DMS153 (cell line): ENCODE results near the gene MRPS25.

ENCODE experiments used
- DNase-seq: peaks from one replicate; lab custom pipeline; 2025; lab: John Stamatoyannopoulos, UW

Gene MRPS25

DNA sequence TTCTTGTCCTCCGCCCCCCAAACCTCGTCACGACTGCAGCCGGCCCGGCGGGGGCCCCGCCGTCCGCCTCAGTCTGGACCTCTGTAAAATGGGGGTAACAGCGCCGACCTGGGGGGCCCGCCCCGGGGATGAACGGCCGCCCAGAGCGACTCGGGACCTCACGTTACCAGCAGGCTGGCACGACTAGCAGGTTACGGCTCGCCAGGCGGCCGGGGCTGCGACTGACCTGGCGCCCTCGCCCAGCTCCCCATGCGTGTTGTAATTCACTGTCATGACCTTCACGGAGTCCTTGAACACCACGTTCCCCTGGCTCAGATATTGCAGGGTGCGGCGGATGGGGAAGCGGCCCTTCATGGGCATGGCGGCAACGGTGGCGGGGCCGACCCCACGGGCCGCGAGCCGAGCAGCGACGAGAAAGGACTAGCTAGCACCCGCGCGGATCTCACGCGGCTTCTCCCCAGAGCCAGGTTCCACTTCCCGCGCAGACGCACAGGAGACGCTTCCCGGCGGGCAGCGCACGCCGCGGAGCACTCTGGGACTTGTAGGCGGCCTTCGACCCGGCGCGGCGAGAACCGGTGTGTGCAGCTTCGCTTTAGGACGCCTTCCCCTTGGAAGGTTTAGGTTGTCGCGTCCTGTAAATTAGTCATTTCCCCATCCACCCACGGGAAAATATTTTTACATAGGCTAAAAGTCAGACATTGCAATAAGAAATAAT lies at the start of gene MRPS25:
Gene MRPS25 (minus strand): TSS at position 481 of the 715 bp plus-strand sequence. CDS start 121 bp downstream, at position 360.
- peak; percentile 40 for DNase-seq

- no peak for DNase-seq
Measured at GRCh38 chr3:15113884-15114283, 48.8 kb upstream of the MRPS25 start.

DNA sequence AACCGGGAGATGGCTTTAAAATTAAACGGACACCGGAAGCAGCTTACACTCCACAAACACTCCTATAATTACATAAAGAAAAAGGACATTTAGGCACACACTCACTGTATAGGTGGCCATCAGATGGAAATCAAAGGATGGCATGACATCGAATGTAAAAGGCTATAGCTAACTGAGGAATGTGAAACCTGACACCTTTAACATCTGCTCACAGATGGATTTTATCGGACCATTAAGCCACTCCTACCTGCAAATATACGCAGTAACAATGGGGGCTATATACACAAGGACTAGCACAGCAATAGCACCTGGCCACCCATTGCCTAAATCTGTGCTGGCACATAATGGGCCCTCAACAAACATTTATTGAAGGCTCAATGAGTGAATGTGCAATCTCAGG lies 48.4 kb upstream of the MRPS25 start:
- peak; percentile 33 for DNase-seq

GRCh38 chr3:15112011-15112410 lies 46.9 kb upstream of the MRPS25 start:
- no peak for DNase-seq

- DNase-seq: no peak
Measured at GRCh38 chr3:15110206-15110605, 45.1 kb upstream of the MRPS25 start.

GRCh38 chr3:15108869-15109268 lies 43.8 kb upstream of the MRPS25 start:
- no peak for DNase-seq

GRCh38 chr3:15108082-15108545 lies 43.0 kb upstream of the MRPS25 start:
- DNase-seq: peak; percentile 0

DNA sequence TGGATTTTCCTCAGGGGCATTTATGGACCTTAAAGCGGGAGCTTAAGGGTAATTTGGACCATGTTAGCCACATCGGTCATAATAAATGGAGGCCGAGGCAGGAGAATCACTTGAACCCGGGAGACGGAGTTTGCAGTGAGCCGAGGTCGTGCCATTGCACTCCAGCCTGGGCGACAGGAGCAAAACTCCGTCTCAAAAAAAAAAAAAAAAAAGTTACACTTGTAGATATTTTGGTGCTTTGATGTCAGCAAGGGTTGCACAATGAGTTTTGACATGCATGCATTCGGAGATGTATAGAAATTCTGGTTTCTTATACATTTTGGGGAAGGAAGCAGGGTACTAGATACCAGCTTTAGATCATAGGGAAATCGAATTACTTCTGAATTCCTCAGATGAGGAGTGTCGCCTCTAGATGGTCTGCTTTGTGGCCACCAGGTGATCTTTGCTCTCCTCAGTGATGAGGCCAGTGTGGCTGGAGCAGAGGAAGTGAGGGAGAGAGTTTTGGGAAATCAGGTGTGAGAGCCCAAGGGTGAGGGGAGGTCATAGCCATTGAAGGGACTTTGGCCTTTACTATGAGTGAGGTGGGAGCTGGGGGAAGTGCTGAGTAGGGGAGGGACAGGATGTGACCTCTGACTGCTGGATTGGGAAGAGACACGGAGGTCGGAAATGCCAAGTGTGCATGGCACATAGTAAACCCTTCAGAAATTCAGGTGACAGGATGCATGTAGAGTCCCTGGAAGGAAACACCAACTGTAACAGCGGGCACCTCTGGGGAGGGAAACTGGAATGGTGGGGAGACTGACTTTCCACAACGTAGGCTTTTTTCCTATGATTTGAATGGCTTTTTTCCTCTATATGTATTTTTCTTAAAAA lies 42.2 kb upstream of the MRPS25 start:
- DNase-seq: no peak

DNA sequence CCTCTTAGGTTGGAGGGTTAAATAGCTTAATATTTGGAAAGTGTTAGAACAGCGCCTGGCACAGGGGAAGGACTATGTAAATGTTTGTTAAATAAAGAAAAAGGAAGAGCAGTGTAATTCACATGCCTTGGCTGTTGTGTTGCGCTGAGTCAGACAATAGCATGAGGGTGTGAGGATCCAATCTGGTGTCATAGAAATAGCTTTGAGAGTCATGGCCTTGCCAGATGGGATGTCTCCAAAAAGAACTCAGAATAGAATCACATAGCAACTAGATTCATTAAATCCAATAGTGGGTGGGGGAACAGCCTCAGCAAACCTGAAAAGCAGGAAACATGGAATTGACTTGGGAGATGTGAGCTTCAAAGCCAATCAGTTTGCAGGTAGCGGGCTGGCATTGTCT lies 37.7 kb upstream of the MRPS25 start:
- DNase-seq: peak; percentile 24

- DNase-seq: no peak
Measured at GRCh38 chr3:15102256-15102655, 37.1 kb upstream of the MRPS25 start.

DNA sequence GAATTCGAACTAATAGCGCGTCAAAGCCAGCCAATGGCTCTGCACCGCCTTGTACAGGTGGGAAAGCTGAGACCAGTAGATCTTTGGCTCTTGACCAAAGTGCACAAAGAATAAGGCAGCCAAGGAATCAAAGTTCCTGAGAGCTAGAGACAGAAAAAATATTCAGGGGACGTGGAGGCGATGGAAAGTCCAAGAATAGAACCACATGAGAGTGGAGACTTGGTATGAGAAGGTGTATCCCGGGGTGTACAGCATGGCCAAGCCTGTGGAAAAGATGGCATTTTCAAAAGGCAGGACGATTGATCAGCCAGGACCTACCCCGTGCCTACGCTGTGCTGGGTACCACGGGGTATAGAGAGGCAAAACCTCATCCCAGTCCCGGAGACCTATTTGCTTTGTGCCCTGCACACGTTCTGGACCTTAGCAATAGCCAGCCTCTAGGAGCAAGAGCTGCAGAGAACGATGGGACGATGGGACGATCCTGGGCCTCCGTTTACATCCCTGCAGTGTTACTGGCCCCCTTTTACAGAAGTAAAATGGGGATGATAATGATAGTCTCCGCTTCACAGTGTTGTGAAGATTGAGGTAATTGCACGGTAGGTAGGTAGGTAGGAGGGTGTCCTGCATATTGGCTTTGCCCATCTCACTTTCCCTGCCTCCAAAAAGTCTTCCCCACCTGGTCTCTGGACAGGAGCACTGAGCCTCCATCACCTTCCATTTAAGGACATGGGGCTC lies 34.4 kb upstream of the MRPS25 start:
- no peak for DNase-seq

DNA sequence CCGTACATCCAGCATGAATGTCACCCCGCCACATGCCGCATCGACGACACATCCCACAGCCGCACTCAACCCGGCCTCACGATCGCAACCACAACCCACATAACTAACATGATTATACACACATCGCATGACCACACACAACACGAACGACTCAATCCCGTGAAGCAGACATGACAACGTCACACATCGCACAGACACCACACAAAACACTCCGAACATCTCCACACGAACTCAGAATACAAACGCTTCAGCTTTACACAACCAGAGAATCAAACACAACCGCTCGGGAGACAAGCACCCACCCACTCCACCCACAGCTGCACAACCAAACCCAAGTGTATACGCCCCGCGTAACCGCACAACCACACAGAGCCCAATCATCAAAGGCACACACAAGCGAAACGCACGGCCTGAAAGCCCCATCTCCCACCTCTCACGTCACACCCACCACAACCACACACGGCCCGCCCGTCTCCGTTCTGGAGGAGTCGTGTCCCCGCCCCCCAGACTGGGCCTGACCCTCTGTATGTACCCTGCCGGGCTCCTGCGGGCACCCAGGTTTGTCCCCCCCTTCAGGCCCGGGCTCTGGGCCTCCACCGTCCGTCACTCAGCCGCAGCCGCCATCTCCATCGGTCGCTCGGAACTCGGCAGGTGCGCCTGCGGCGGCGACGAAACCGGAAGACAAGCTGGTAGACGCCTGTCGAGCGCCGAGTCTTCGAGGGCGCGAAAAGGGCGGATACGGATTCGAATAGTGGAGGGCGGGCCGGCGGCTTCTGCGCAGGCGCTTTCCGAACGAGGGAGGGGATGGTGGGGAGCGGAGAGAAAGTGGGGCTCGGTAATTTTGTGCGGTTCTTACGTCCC lies 33.6 kb upstream of the MRPS25 start, which contains the start of gene RBSN:
Gene RBSN (minus strand): TSS at position 646 of the 861 bp plus-strand sequence. CDS start 3,028 bp downstream, outside the sequence.
- peak; percentile 67 for DNase-seq

DNA sequence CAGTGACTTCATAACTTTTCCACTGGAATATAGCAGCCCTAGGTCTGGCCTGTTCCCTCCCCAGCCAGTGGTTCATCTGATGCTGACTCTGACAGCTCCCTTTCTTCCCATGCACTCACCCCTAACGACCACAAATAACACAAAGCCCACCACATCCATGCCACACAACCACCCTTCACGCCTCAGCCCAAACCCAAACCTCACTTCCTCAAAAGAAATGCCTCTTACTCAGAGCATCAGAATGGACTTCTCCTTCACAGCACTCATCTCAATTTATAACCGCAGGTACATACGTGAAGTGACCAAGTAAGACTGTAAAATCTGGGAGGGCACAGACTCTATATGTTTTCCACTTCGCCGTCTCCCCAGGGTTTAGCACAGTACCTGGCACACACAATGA lies 32.8 kb upstream of the MRPS25 start:
- DNase-seq: no peak

GRCh38 chr3:15096046-15096445 lies 30.9 kb upstream of the MRPS25 start:
- no peak for DNase-seq

DNA sequence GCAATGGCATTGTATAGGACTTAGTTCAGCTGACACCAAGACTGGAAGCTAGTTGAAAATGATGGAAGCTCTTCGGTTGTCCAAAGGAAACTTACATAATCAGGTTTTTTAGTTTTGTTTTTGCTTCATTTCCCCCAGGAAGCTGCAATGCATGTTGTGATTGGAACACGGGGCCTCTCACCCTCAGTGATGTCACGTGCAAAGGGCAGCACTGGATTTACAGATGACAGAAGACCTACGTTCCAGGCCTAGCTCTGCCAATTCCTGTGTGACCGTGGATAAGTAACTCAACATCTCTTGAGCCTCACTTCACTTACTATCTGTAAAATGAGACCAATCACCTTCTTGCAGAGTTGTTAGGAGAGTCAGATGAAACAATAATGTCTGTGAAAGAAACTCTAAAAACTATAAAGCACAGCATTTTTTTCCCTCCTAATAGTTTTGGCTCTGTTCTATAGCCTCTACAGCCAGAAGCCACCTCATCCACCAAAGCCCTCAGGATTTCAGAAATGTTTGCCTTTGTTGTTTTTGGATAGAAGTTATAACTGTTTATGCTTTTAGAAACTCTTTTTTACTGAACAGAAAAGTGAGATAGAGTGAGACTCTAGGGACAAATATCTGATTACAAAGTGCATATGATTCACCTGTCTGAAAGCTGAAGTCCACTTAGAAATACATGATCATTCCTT lies 29.2 kb upstream of the MRPS25 start:
- no peak for DNase-seq

GRCh38 chr3:15092686-15093085 lies 27.6 kb upstream of the MRPS25 start:
- DNase-seq: no peak

DNA sequence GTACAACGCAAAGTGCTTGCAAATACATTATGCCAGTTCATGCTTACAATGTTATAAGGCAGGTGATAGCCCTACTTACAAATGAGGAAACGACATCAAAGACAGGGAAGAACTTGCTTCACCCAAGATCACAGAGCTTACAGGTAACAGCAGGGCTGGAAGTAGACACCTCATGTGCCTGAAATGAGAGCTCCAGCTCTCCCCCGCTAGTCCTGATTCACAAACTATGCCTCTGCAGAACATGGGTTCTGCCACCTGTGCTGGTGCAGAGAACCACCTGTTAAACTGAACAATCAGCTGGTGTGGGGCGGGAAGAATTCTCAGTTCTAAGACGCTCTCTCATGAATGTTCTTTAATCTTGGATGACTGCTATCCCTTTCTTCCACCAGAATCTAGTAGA lies 26.5 kb upstream of the MRPS25 start:
- no peak for DNase-seq

DNA sequence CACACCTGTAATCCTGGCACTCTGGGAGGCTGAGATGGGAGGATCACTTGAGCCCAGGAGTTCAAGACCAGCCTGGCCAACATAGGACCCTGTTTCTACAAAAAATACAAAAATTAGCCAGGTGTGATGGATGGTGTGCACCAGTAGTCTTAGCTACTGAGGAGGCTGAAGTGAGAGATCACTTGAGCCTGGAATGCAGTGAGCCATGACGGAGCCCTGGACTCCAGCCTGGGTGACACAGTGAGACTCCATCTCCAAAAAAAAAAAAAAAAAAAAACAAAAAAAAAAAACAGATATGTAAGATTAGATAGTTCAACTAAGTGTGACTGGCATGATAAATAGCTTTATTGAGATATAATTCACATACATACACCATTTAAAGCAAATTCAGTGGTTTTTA lies 24.1 kb upstream of the MRPS25 start:
- no peak for DNase-seq

DNA sequence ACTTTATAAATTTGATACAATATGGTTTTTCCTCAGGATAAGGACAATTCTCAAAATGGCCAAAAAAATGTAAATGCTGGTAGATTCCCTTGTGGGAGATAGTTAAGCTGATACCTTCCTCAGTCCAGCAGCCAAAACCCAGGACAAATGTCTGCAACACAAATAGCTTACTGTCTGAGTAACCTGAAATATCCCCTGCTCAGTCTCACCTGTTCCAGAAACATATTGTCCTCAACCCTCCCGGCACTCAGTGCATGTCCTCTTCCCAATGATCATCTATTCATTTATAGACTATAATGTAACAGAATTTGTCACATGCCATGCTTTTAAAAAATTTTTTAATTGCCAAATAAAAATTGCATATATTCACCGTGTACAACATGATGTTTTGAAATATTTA lies 21.6 kb upstream of the MRPS25 start:
- no peak for DNase-seq

GRCh38 chr3:15086263-15086662 lies 21.1 kb upstream of the MRPS25 start:
- DNase-seq: no peak

- DNase-seq: no peak
Measured at GRCh38 chr3:15083252-15083651, 18.1 kb upstream of the MRPS25 start.
